KMS-11 (cell line): Measurements from ENCODE around the gene MCUB.

Experiments used
- H2AFZ ChIP-seq: fragments of 200-600 bp; sonication (generic); 2 replicates; pipeline ENCODE4 v1.6.1; 2016; ENCODE audit warnings: antibody characterized with exemption, mixed run types, low read depth
- H3K27ac ChIP-seq: fragments of 200-600 bp; sonication (generic); 2 replicates; pipeline ENCODE4 v1.6.1; 2016; ENCODE audit warnings: mild to moderate bottlenecking, mixed run types
- H3K27me3 ChIP-seq: fragments of 200-600 bp; sonication (generic); 2 replicates; pipeline ENCODE4 v1.6.1; 2017; ENCODE audit warnings: mild to moderate bottlenecking, low read depth, mixed run types, moderate library complexity; ENCODE audit not compliant: insufficient read depth
- H3K36me3 ChIP-seq: fragments of 200-600 bp; sonication (generic); 2 replicates; pipeline ENCODE4 v1.6.1; 2017; ENCODE audit warnings: mild to moderate bottlenecking, mixed run types; ENCODE audit not compliant: insufficient read depth
- H3K4me1 ChIP-seq: fragments of 200-600 bp; sonication (generic); 2 replicates; pipeline ENCODE4 v1.6.1; 2016; ENCODE audit warnings: mild to moderate bottlenecking, low read depth, mixed run types; ENCODE audit not compliant: poor library complexity, severe bottlenecking
- H3K4me2 ChIP-seq: fragments of 200-600 bp; sonication (generic); 2 replicates; pipeline ENCODE4 v1.7.0; 2016; ENCODE audit warnings: mild to moderate bottlenecking, mixed run types
- H3K4me3 ChIP-seq: fragments of 200-600 bp; sonication (generic); IDR thresholded peaks from 2 replicates; pipeline ENCODE4 v1.6.1; 2017; ENCODE audit warnings: low read depth, low read length, mixed read lengths; ENCODE audit not compliant: insufficient read depth
- H3K79me2 ChIP-seq: fragments of 200-600 bp; sonication (generic); 2 replicates; pipeline ENCODE4 v1.6.1; 2016; ENCODE audit warnings: low read depth, mixed run types; ENCODE audit not compliant: insufficient read depth
- H3K9ac ChIP-seq: fragments of 200-600 bp; sonication (generic); 2 replicates; pipeline ENCODE4 v1.6.1; 2016; ENCODE audit warnings: mild to moderate bottlenecking, mixed run types
- H4K20me1 ChIP-seq: fragments of 200-600 bp; sonication (generic); 2 replicates; pipeline ENCODE4 v1.6.1; 2016; ENCODE audit warnings: mild to moderate bottlenecking, mixed run types; ENCODE audit not compliant: insufficient read depth
- TF ChIP-seq, protein P1 (sequence below): fragments of 200-600 bp; sonication (generic); conservative IDR thresholded peaks from 2 replicates; pipeline ENCODE4 v1.6.1; 2017; ENCODE audit warnings: low read depth, mild to moderate bottlenecking, antibody characterized with exemption, low read length, moderate library complexity, mixed read lengths

MCUB gene

DNA sequence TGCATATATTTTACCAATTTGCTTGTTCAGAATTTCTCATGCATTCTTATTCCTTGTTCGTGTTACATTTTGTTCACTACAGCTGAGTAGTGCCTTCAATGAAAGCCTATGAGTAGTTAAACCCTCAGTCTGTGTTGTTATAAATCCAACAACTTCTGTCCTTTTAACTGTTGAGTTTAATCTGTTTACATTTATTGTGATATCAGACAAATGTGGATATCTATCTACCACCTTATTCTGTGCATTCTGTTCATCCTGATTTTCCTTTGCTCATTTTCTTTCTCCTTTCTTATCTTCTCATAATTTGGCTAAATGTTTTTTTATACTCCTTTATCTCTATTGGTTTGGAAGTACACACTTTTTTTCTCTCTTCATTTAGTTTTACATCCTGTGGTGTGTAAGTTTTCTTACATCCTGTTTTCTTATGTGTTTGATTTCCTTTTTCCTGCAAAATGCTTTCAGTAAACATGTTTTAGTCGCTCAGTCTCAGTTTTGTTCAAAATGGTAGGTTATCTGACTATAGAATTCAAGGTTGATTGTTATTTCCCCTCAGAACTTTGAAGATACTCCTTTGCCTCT, 89.0 kb downstream of the MCUB start:
- Histone ChIP-seq H4K20me1 (no peaks in the 10 kb centered on the region), H2AFZ (no peak overlapping the region), H3K4me3 (no peak overlapping the region), H3K36me3 (no peaks in the 10 kb centered on the region), H3K79me2 (no peaks in the 10 kb centered on the region), H3K9ac (no peak overlapping the region), H3K4me2 (no peak overlapping the region), H3K4me1 (no peaks in the 10 kb centered on the region), H3K27ac (no peak overlapping the region), H3K27me3 (no peaks in the 10 kb centered on the region)
- TF ChIP-seq, protein P1, sequence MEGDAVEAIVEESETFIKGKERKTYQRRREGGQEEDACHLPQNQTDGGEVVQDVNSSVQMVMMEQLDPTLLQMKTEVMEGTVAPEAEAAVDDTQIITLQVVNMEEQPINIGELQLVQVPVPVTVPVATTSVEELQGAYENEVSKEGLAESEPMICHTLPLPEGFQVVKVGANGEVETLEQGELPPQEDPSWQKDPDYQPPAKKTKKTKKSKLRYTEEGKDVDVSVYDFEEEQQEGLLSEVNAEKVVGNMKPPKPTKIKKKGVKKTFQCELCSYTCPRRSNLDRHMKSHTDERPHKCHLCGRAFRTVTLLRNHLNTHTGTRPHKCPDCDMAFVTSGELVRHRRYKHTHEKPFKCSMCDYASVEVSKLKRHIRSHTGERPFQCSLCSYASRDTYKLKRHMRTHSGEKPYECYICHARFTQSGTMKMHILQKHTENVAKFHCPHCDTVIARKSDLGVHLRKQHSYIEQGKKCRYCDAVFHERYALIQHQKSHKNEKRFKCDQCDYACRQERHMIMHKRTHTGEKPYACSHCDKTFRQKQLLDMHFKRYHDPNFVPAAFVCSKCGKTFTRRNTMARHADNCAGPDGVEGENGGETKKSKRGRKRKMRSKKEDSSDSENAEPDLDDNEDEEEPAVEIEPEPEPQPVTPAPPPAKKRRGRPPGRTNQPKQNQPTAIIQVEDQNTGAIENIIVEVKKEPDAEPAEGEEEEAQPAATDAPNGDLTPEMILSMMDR: no peak

- Histone ChIP-seq H3K4me3 (no peak overlapping the region), H3K79me2 (no peaks in the 10 kb centered on the region), H4K20me1 (no peaks in the 10 kb centered on the region), H3K4me2 (no peak overlapping the region), H2AFZ (no peak overlapping the region), H3K27ac (no peak overlapping the region), H3K4me1 (no peaks in the 10 kb centered on the region), H3K36me3 (no peaks in the 10 kb centered on the region), H3K9ac (no peak overlapping the region), H3K27me3 (no peaks in the 10 kb centered on the region)
- TF ChIP-seq, protein P1: no peak
Observed at GRCh38 chr4:109649872-109650271, 89.8 kb downstream of the MCUB start.

- Histone ChIP-seq H4K20me1 (no peaks in the 10 kb centered on the region), H3K4me1 (no peaks in the 10 kb centered on the region), H3K27ac (no peak overlapping the region), H3K4me3 (no peak overlapping the region), H2AFZ (no peak overlapping the region), H3K36me3 (no peaks in the 10 kb centered on the region; the same call in 1 of the 2 replicates), H3K79me2 (no peaks in the 10 kb centered on the region), H3K9ac (no peak overlapping the region), H3K27me3 (no peaks in the 10 kb centered on the region), H3K4me2 (no peak overlapping the region)
- TF ChIP-seq, protein P1: no peak
Observed at GRCh38 chr4:109655396-109655795, 95.3 kb downstream of the MCUB start.

GRCh38 chr4:109657854-109658418, 97.9 kb downstream of the MCUB start:
- H3K27me3 ChIP-seq: no peaks in the 10 kb centered on the region
- no peak overlapping the region for H3K4me3 ChIP-seq
- TF ChIP-seq, protein P1: no peak
- no peaks in the 10 kb centered on the region for H3K4me1 ChIP-seq
- no peak overlapping the region for H2AFZ ChIP-seq
- no peak overlapping the region for H3K9ac ChIP-seq
- H3K27ac ChIP-seq: no peak overlapping the region
- no peaks in the 10 kb centered on the region for H3K79me2 ChIP-seq
- no peaks in the 10 kb centered on the region for H4K20me1 ChIP-seq
- H3K36me3 ChIP-seq: no peaks in the 10 kb centered on the region; the same call in 1 of the 2 replicates
- H3K4me2 ChIP-seq: no peak overlapping the region
